GM12878 (cell line): ENCODE results near the gene KRTAP5-3. TPM values are rescaled to one million over a fixed set of nuclear protein-coding genes. Genes with fewer than 3 reads are reported as not detected.

Source experiments
- ATAC-seq: fragments of 200-7000 bp; cut with Tn5 transposase; 3 replicates; pipeline ENCODE4 v1.9.1; 2020; ENCODE audit warnings: mild to moderate bottlenecking, moderate library complexity
- BruUV-seq: library from RNA; stranded (reverse); fragments of 400-500 nt; replicated peaks from 2 replicates; lab custom pipeline; 2021; lab: Mats Ljungman, UMichigan
- CTCF ChIA-PET: fragments of 300-600 bp; sonication (Branson Sonifier 250); formaldehyde crosslinking; extraction: SDS; loops from one replicate; lab custom pipeline; 2021; ENCODE audit warnings: inconsistent platforms; lab: Yijun Ruan, JAX
- POLR2A ChIA-PET: fragments of 350-600 bp; formaldehyde crosslinking; extraction: SDS; loops from one replicate; lab custom pipeline; 2021; ENCODE audit warnings: inconsistent platforms; lab: Charles Lee
- RAD21 ChIA-PET: fragments of 300-600 bp; sonication (Branson Sonifier 250); formaldehyde crosslinking; loops from one replicate; lab custom pipeline; 2023; ENCODE audit warnings: antibody characterized with exemption; ENCODE audit not compliant: unreplicated experiment; lab: Charles Lee
- SMC1A ChIA-PET: fragments of 300-600 bp; sonication (Branson Sonifier 250); formaldehyde crosslinking; loops from one replicate; lab custom pipeline; 2023; ENCODE audit not compliant: unreplicated experiment, uncharacterized antibody; lab: Charles Lee
- DNase-seq: peaks from one replicate; pipeline ENCODE4 v3.0.0-alpha.2; 2011; ENCODE audit warnings: low read depth, low spot score
- FAIRE-seq: peaks from 3 replicates; lab custom pipeline; 2011; peaks lifted over from hg19 to GRCh38; lab: Jason Lieb, UNC
- H2AFZ ChIP-seq: 2 replicates; pipeline ENCODE4 v1.6.0; 2011; ENCODE audit warnings: low read depth, low read length, control low read depth; ENCODE audit not compliant: control insufficient read depth
- H3K27ac ChIP-seq: 2 replicates; pipeline ENCODE4 v1.5.1; 2011; ENCODE audit warnings: control low read depth; ENCODE audit not compliant: control insufficient read depth, insufficient read depth
- H3K27me3 ChIP-seq, 2 experiments: replicated peaks in 1 of 2; 2 replicates each; pipeline versions ENCODE4 v1.6.0 to v1.6.1; 2011; ENCODE audit warnings: low read length in 1 of 2; ENCODE audit not compliant: control insufficient read depth in 2 of 2, insufficient read depth in 2 of 2
- H3K36me3 ChIP-seq, 2 experiments: 2 replicates each; pipeline ENCODE4 v1.5.1; 2011; ENCODE audit warnings: low read length in 1 of 2; ENCODE audit not compliant: control insufficient read depth in 2 of 2, insufficient read depth in 2 of 2
- H3K4me1 ChIP-seq: 2 replicates; pipeline ENCODE4 v1.6.1; 2011; ENCODE audit warnings: mild to moderate bottlenecking, low read length, moderate library complexity, mixed read lengths; ENCODE audit not compliant: control insufficient read depth, insufficient read depth
- H3K4me2 ChIP-seq: 2 replicates; pipeline ENCODE4 v1.6.0; 2011; ENCODE audit warnings: control low read depth; ENCODE audit not compliant: control insufficient read depth, insufficient read depth
- H3K4me3 ChIP-seq: fragments of 200-600 bp; sonication (generic); 2 replicates; pipeline ENCODE4 v1.5.1; 2016
- H3K79me2 ChIP-seq: 2 replicates; pipeline ENCODE4 v1.6.0; 2011; ENCODE audit warnings: low read length; ENCODE audit not compliant: control insufficient read depth, insufficient read depth
- H3K9ac ChIP-seq: 2 replicates; pipeline ENCODE4 v1.8.0; 2011; ENCODE audit warnings: low read length, control low read depth, mixed read lengths; ENCODE audit not compliant: control insufficient read depth, insufficient read depth
- H3K9me3 ChIP-seq: replicated peaks from 3 replicates; pipeline ENCODE4 v1.5.1; 2011; ENCODE audit warnings: mild to moderate bottlenecking, low read length; ENCODE audit not compliant: control insufficient read depth, insufficient read depth
- H4K20me1 ChIP-seq: 2 replicates; pipeline ENCODE4 v1.6.0; 2011; ENCODE audit not compliant: control insufficient read depth, insufficient read depth
- ATF2 ChIP-seq: IDR thresholded peaks from 2 replicates; pipeline ENCODE4 v1.6.1; 2012; ENCODE audit warnings: low read length, inconsistent platforms
- BACH1 ChIP-seq: fragments of 450-650 bp; IDR thresholded peaks from 2 replicates; pipeline ENCODE4 v1.6.1; 2017; ENCODE audit warnings: mild to moderate bottlenecking, borderline replicate concordance
- DPF2 ChIP-seq: fragments of 450-650 bp; IDR thresholded peaks from 2 replicates; pipeline ENCODE4 v1.6.1; 2017; ENCODE audit warnings: mild to moderate bottlenecking
- ELK1 ChIP-seq: IDR thresholded peaks from 2 replicates; pipeline ENCODE4 v1.6.1; 2012; ENCODE audit warnings: low read depth, low read length, improper control_type of control experiment
- MEF2A ChIP-seq: IDR thresholded peaks from 2 replicates; pipeline ENCODE4 v1.6.1; 2011; ENCODE audit warnings: low read depth, mild to moderate bottlenecking, low read length, moderate library complexity; ENCODE audit not compliant: insufficient read depth
- MXI1 ChIP-seq: fragments of 150-350 bp; IDR thresholded peaks from 2 replicates; pipeline ENCODE4 v1.6.1; 2011; ENCODE audit warnings: low read depth, mild to moderate bottlenecking, inconsistent platforms, low read length, improper control_type of control experiment
- whole genome bisulfite sequencing: methylation state at CpG from one replicate; pipeline ENCODE4 v1.1.6; 2016; ENCODE audit warnings: low lambda C conversion rate; ENCODE audit not compliant: insufficient replicate concordance, insufficient coverage; ENCODE audit errors: missing lambda C conversion rate; 5-methylcytosine and 5-hydroxymethylcytosine counted together
- in situ Hi-C: fragments of 300-500 bp; cut with MboI; formaldehyde crosslinking; loops from 9 replicates; pipeline ENCODE4 v1.14.3; 2018; ENCODE audit warnings: mixed read lengths
- intact Hi-C: fragments of 100-400 bp; cut with micrococcal nuclease; formaldehyde crosslinking; loops from one replicate; pipeline ENCODE4 v1.14.2; 2022; ENCODE audit not compliant: unreplicated experiment
- polyA plus RNA-seq, 11 experiments: library from polyadenylated mRNA; depleted of rRNA in 4 of 11; unstranded in 6 of 11; stranded (reverse) in 5 of 11; fragments of >200 nt; fragmentation: Nextera tagmentation in 4 of 11; fragmentation: Illumina TruSeq in 1 of 11; extraction: Ambion mirVana in 4 of 11; extraction: Trizol in 1 of 11; gene quantifications; 1 replicate in 1 of 11; 2 replicates in 10 of 11; pipeline versions ENCODE4 v1.2.1 to v1.2.3, GENCODE V29; 2011 to 2016; ENCODE audit warnings: inconsistent platforms in 2 of 11, missing spikeins in 2 of 11, low read depth in 1 of 11
- total RNA-seq, 4 experiments: library from RNA; depleted of rRNA in 3 of 4; stranded (reverse); fragments of >200 nt in 3 of 4; fragmentation: Illumina TruSeq in 1 of 4; extraction: Trizol in 1 of 4; gene quantifications; 2 replicates each; pipeline versions ENCODE4 v1.2.1 to v1.2.3, GENCODE V29; 2013 to 2021

Gene KRTAP5-3
- total and polyA plus RNA-seq, 10 of the 15 experiments (the other 5 are each of a cell fraction or from before 2014, with no cell fraction given) = not detected

GRCh38 chr11:1563697-1564534, 44.3 kb downstream of the KRTAP5-3 start:
- no peak overlapping the region for H3K9ac ChIP-seq
- H3K27ac ChIP-seq = no peak overlapping the region
- peaks cover 0 to 1% of the 10 kb centered on the region in 2 experiments; a peak in 2 of 4 replicates for H3K27me3 ChIP-seq
- no peak overlapping the region for H3K4me2 ChIP-seq
- BruUV-seq = no TSS peak
- H3K4me3 ChIP-seq = no peak overlapping the region
- H3K79me2 ChIP-seq = no peaks in the 10 kb centered on the region
- SMC1A ChIA-PET = no interaction called here
- no peaks in the 10 kb centered on the region for H3K36me3 ChIP-seq
- no peak for DNase-seq
- no peak for ATAC-seq
- in situ Hi-C loops (no loop called here), intact Hi-C loops (no loop called here)
- H3K9me3 ChIP-seq = no peaks in the 10 kb centered on the region
- CTCF ChIA-PET = interaction anchor here (1.8 kb wide), 1 partner anchor 11 kb away, joined by 12 read pairs; no protein-coding TSS in a partner anchor
- RAD21 ChIA-PET = no interaction called here
- WGBS = 46% methylated on average over 25 of the region's 29 CpGs
- POLR2A ChIA-PET = no interaction called here
- H4K20me1 ChIP-seq = no peaks in the 10 kb centered on the region
- H3K4me1 ChIP-seq = no peaks in the 10 kb centered on the region
- TF ChIP-seq MXI1 = no peak
- no peak for TF ChIP-seq DPF2
- no peak for TF ChIP-seq ATF2
- no peak for TF ChIP-seq ELK1
- TF ChIP-seq BACH1 = no peak
- TF ChIP-seq MEF2A = no peak
- TF ChIP-seq, all 136 proteins: peak for 0
- H2AFZ ChIP-seq = no peak overlapping the region
- no peak for FAIRE-seq
